Dermis blood vessel endothelial cell (primary cell): ENCODE data around the gene PBXIP1. TPM values are rescaled to one million over a fixed set of nuclear protein-coding genes. Genes with fewer than 3 reads are reported as not detected.
"Not testable (repeated sequence)": the region's sequence is repeated elsewhere in the genome, so short reads cannot be mapped to it uniquely, and the experiment has no call there.

Experiments
- DNase-seq: peaks from one replicate; pipeline ENCODE4 v3.0.0; 2010
- total RNA-seq: library from RNA; depleted of rRNA; stranded (reverse); fragments of >200 nt; gene quantifications from 2 replicates; pipeline ENCODE4 v1.2.3, GENCODE V29; 2014

Gene PBXIP1
- total RNA-seq, 1 donor from 2014 or later, result 110 TPM

GRCh38 chr1:154935749-154936554, 19.9 kb downstream of the PBXIP1 start:
- DNase-seq, result no peak

GRCh38 chr1:154934358-154934948, 21.4 kb downstream of the PBXIP1 start:
- DNase-seq, result no peak

DNA sequence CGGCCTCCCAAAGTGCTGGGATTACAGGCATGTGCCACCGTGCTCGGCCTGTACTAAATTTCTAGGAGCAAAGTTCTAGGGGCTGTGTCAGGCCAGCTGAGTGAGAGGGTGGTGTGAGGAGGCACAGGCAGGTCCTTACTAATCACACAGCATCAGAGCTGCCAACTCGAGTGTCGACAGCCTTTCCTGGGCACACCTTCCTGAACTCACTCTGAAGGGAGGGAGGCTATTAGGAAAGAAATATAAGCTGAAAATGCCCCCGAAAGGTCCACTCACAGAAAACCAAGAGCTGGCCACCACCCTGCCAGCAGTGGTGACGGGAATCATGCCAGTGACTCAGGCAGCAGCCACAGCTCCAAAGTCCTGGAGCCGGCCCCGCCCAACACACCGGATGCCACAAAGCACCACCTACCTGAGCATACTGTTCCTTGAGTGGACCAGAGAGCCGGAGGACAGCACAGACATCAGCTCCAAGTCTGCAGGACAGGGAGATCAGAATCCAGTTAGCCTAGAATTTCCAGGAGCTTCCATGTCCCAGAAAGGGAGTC, 23.9 kb downstream of the PBXIP1 start:
- DNase-seq, result no peak

- no peak for DNase-seq
These were observed 29.7 kb downstream of the PBXIP1 start for GRCh38 chr1:154926201-154926600.

DNA sequence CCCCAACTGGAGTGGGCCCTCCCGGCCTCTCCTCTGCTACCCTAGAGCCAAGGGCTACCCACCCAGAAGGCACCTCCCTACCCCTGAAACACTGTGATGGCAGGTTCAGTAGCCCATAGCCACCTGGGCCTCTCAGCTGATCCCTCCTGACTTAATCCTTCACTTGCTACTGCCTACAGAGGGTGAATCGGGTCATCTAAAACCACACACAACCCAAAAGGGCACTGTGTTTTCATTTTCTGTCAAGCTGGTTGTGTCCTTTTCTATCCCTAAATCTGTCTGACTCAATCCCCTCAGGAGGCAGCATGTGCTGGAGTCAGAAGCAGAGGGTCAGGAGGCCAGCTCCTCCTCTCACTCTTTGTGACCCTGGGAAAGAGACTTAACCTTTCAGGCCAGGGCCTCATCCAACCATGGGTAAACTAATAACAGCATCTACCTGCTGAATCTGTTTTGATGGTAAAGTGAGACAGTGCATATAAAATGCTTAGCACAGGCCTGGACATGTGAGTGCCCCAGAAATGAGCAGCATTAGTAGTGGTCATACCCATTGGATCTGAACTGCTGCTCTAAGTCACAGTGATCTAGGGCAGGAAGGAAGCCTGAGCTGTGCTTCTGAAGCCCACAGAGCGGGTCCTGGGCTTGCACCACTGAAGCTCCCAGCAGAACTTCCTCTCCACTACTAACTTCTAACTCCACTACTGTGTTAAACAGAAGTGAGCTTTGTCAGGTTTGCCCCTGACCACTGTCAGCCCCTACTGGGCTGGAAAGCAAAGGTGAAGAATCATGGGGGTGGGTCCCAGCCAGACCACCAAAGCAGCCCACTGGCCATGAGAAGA, 30.3 kb downstream of the PBXIP1 start:
- DNase-seq, result no peak

DNA sequence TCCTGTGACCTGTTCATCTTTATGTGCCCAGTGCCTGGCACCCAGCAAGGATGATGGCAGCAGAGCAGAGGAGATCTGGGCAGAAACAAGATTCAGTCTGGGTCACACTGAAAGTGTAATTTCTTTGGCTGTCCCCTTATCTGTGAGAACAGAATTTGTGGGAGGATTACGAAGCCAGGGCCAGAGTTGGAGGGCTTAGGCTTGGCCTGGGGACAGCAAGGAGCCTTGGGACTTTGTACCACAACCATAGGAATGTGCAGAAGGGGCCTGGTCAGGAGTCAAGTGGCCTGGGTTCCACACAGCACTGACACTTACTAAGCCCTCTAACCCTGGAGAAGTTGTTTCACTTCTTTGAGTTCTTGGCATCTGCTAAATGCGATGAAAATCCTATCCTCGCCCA, 32.2 kb downstream of the PBXIP1 start:
- no peak for DNase-seq

- DNase-seq, result no peak
These were observed 42.6 kb downstream of the PBXIP1 start for GRCh38 chr1:154913273-154913672.

DNA sequence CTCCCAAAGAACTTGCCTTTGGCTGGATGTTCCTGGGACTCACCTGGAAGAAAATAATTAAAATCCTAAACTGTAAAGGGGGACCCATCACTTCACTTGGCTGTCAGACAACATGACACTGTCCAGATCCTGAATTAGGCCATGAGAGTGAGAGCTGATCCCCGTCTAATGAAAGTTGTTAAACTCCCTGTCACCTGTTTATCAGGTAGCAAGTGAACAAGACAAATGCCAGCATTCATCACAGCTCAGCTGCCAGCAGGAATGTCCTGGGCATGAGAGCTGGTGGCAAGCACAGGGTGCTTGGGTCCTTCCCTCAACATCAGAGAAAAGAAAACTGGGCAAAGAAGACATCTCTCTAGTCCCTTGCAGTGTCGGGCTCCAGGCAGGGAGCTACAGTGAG, 43.1 kb downstream of the PBXIP1 start:
- DNase-seq, result no peak

- no peak for DNase-seq
These were observed 44.0 kb downstream of the PBXIP1 start for GRCh38 chr1:154911691-154912550.

- DNase-seq, result no peak
These were observed 45.0 kb downstream of the PBXIP1 start for GRCh38 chr1:154910851-154911250.

- DNase-seq, result no peak
These were observed 47.0 kb downstream of the PBXIP1 start for GRCh38 chr1:154908937-154909336.

DNA sequence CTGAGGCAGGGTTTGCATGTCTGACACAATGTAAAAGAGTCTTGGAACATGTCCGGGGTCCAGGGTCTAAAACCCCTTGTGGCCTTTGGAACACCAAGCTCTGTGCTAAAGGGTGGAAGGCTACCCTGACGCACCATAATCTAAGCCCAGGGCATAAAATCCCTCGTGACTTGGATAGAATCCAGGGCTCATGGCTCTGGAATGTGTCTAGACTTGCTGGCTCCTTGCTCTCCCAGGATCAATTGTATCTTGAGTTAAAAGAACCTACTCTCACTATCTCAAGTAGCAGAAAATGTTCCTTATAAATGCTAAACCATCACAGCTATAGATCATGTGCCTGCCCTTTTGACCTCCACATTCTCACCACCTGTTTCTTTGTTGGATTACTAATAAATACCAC, 47.8 kb downstream of the PBXIP1 start:
- DNase-seq, result not testable (repeated sequence)

DNA sequence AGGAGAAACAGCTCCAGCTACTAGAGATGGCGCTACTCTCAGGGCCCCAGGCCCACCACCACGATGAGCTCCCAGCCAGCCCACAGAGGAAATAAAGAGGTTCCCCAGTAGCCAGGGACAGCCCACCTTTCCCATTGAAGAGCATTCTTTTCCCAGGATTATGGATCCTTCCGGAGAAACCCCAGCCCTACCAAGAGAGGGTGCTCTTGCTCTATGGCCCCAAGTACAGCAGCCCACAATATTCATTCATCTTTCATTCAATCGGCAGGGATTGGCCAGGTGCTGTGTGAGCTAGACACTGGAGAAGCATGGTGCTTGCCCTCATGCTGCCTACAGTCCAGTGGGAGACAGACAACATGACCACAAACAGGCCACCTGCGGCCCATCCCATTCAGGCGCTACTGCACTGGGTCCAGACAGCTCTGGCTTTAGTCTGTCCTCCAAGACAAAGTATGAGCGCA, 49.2 kb downstream of the PBXIP1 start:
- DNase-seq, result peak; percentile 43

DNA sequence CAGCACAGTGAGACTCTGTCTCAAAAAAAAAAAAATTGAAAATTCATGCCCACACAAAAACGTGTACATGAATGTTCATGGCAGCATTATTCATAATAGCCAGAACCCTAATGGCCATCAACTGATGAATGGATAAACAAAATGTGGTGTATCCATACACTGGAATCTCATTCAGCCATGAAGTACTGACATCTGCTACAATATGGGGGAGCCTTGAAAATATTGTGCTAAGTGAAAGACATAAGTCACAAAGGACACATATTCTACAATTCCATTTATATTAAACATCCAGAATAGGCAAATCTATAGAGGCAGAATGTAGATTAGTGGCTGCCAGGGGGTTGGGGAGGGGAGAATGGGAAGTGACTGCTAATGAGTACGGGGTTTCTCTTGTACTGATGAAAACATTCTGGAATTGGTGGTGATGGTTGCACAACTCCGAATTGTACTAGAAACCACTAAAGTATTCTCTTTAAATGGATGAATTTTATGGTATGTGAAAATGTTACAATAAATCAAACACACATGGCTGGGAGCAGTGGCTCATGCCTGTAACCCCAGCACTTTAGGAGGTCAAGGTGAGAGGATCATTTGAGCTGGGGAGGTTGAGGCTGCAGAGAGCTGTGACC, 52.8 kb downstream of the PBXIP1 start:
- no peak for DNase-seq

DNA sequence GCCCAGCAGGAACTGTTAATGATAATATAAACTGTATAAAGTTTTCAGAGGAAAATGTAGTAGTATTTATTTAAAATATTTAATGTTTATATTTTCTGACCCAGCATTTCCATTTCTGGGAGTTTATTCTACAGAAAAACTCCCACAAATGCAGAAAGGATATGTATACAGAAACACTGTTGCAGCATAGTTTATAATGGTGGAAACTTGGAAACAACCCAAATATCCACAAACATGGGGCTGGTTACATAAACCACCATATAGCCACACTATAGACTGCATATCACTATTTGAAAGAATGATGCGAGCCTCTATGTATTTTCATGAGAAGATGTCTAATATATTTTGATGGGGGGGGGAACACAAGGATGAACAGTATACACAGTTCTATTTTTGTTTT, 54.3 kb downstream of the PBXIP1 start:
- no peak for DNase-seq

GRCh38 chr1:154899041-154899440, 56.9 kb downstream of the PBXIP1 start:
- no peak for DNase-seq

DNA sequence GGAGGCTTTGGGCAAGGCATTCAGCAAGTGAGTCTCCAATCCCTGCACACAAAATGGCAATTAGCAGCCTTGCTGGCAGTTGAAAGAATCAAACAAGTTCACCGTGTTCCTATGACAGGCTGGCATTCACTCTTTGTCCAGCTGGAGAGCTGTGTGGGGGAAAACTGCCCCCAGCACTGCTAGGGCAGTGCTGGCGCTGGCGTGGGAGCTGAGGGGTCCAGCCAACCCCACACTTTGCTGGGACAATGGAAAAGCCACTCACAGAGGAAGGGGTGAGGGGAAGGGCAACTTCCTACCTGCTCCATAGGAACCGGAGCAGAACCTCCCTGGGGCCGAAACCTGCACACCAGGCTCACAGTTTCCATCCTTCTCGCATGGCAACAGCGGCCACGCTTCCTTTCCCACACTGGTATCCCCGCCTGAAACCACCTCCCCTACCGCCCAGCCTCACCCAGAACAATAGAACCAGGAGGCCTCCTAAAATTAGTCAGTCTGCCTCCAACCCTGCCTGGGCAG, 59.1 kb downstream of the PBXIP1 start:
- peak; percentile 61 for DNase-seq

DNA sequence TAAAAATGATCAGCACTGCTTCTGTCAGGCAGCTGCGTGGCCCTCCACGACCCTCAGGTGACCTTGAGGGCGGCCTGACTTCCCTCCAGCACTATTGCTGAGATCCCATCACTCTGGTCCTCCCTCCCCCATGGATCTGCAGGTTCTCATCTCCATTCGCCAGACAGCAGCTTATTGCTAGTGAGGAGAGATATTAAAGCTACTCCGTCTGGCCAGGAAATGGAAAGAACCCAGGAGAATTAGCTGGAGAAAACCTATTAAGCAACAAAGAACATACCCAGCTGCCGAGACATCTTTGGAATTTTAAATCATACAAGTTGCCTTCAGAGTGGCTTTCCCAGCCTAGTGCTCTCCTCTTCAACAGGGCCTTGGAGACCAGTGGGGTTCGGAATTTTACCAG, 60.1 kb downstream of the PBXIP1 start:
- DNase-seq, result no peak
